Left colon (tissue), 2 donors: ENCODE results near the gene RFTN1. TPM values are rescaled to one million over a fixed set of nuclear protein-coding genes. Genes with fewer than 3 reads are reported as not detected.

ENCODE experiments used
- ATAC-seq: fragments of 200-7000 bp; cut with Tn5 transposase; one replicate; pipeline ENCODE4 v1.9.1; 2020; ENCODE audit warnings: mild to moderate bottlenecking, moderate library complexity
- DNase-seq, 2 donors: peaks; one replicate each; pipeline ENCODE4 v3.0.0-alpha.2; 2020
- intact Hi-C, 2 donors: fragments of 100-400 bp; cut with DNase I in 1 of 2; cut with micrococcal nuclease in 1 of 2; formaldehyde crosslinking; loops; one replicate each; pipeline versions ENCODE4 v1.11.2 to v1.14.0; 2022; cut with DNase I, micrococcal nuclease
- total RNA-seq, 2 donors: library from RNA; stranded (reverse); fragmentation: NEBNext Ultra II Directional; extraction: Animal tissue kit (Norgen Biotek cat#: 25700); gene quantifications; one replicate each; pipeline ENCODE4 v1.2.1, GENCODE V29; 2021
- donor health status: DM: no; HTN: no; CAD: no.
- donor health status: DM: yes; HTN: yes; CAD: no.

Gene RFTN1
- total RNA-seq, 2 donors from 2014 or later: 5.3 to 10.0 TPM

GRCh38 chr3:16455966-16456365, 57.5 kb downstream of the RFTN1 start:
- ATAC-seq (no peak), DNase-seq (no peak)
- intact Hi-C loops: no loop called here

- intact Hi-C loops: no loop called here
- ATAC-seq: no peak
- DNase-seq: no peak
Observed at GRCh38 chr3:16455001-16455400, 58.5 kb downstream of the RFTN1 start.

- no peak for ATAC-seq
- DNase-seq: no peak
- intact Hi-C loops: no loop called here
Observed at GRCh38 chr3:16452261-16452660, 61.2 kb downstream of the RFTN1 start.

GRCh38 chr3:16449369-16449768, 64.1 kb downstream of the RFTN1 start:
- DNase-seq: no peak
- intact Hi-C loops: no loop called here
- no peak for ATAC-seq

- ATAC-seq (no peak), DNase-seq (peak; percentile 30 to 45)
- intact Hi-C loops: no loop called here
Observed at GRCh38 chr3:16448639-16449070, 64.8 kb downstream of the RFTN1 start.

GRCh38 chr3:16447135-16447534, 66.4 kb downstream of the RFTN1 start:
- DNase-seq (no peak), ATAC-seq (no peak)
- intact Hi-C loops: no loop called here

GRCh38 chr3:16444344-16444743, 69.2 kb downstream of the RFTN1 start:
- no peak for ATAC-seq
- intact Hi-C loops: no loop called here
- no peak for DNase-seq

- DNase-seq: no peak
- intact Hi-C loops: no loop called here
- no peak for ATAC-seq
Observed at GRCh38 chr3:16442730-16443129, 70.8 kb downstream of the RFTN1 start.

- ATAC-seq: no peak
- intact Hi-C loops: no loop called here
- no peak for DNase-seq
Observed at GRCh38 chr3:16441371-16441875, 72.1 kb downstream of the RFTN1 start.

- intact Hi-C loops: no loop called here
- DNase-seq (no peak), ATAC-seq (no peak)
Observed at GRCh38 chr3:16439848-16440708, 73.4 kb downstream of the RFTN1 start.

- intact Hi-C loops: no loop called here
- DNase-seq (no peak), ATAC-seq (no peak)
Observed at GRCh38 chr3:16439163-16439847, 74.2 kb downstream of the RFTN1 start.

- ATAC-seq (no peak), DNase-seq (no peak)
- intact Hi-C loops: no loop called here
Observed at GRCh38 chr3:16437640-16438039, 75.9 kb downstream of the RFTN1 start.

GRCh38 chr3:16433701-16434151, 79.8 kb downstream of the RFTN1 start:
- intact Hi-C loops: no loop called here
- ATAC-seq (no peak), DNase-seq (no peak)

- ATAC-seq: no peak
- intact Hi-C loops: no loop called here
- DNase-seq: no peak
Observed at GRCh38 chr3:16432714-16433113, 80.8 kb downstream of the RFTN1 start.

- no peak for DNase-seq
- ATAC-seq: no peak
- intact Hi-C loops: no loop called here
Observed at GRCh38 chr3:16430717-16431630, 82.5 kb downstream of the RFTN1 start.

GRCh38 chr3:16429086-16429485, 84.4 kb downstream of the RFTN1 start:
- no peak for ATAC-seq
- intact Hi-C loops: no loop called here
- no peak for DNase-seq

GRCh38 chr3:16428612-16429011, 84.9 kb downstream of the RFTN1 start:
- intact Hi-C loops: no loop called here
- ATAC-seq: no peak
- DNase-seq: no peak

- intact Hi-C loops: no loop called here
Observed at GRCh38 chr3:16427103-16427965, 86.2 kb downstream of the RFTN1 start.

More at GRCh38 chr3:16427103-16427965, 86.2 kb downstream of the RFTN1 start:
- ATAC-seq (no peak), DNase-seq (no peak)
